MM.1S (cell line): Measurements from ENCODE around the gene PTPRA.

Source experiments
- DNase-seq: peaks from one replicate; pipeline ENCODE4 v3.0.0-alpha.2; 2015
- H2AFZ ChIP-seq: fragments of 300-600 bp; sonication (generic); 2 replicates; pipeline ENCODE4 v1.6.0; 2016; ENCODE audit warnings: antibody characterized with exemption, low read length
- H3F3A ChIP-seq: fragments of 300-600 bp; sonication (generic); 2 replicates; pipeline ENCODE4 v1.6.1; 2016; ENCODE audit warnings: mild to moderate bottlenecking, antibody characterized with exemption, low read length, moderate library complexity, mixed read lengths; ENCODE audit not compliant: insufficient read depth
- H3K27ac ChIP-seq: fragments of 300-600 bp; sonication (generic); 2 replicates; pipeline ENCODE4 v1.5.1; 2016; ENCODE audit warnings: mild to moderate bottlenecking, low read length
- H3K27me3 ChIP-seq: fragments of 300-600 bp; sonication (generic); replicated peaks from 2 replicates; pipeline ENCODE4 v1.6.0; 2016; ENCODE audit warnings: low read length; ENCODE audit not compliant: insufficient read depth
- H3K36me3 ChIP-seq: fragments of 300-600 bp; sonication (generic); replicated peaks from 2 replicates; pipeline ENCODE4 v1.6.1; 2016; ENCODE audit warnings: mild to moderate bottlenecking, low read length, mixed read lengths; ENCODE audit not compliant: insufficient read depth
- H3K4me1 ChIP-seq: fragments of 300-600 bp; sonication (generic); 2 replicates; pipeline ENCODE4 v1.6.1; 2016; ENCODE audit warnings: low read length, mixed read lengths
- H3K4me2 ChIP-seq: fragments of 300-600 bp; sonication (generic); 2 replicates; pipeline ENCODE4 v1.6.0; 2016; ENCODE audit warnings: low read depth, low read length
- H3K4me3 ChIP-seq: fragments of 300-600 bp; sonication (generic); 2 replicates; pipeline ENCODE4 v1.5.1; 2016; ENCODE audit warnings: low read length, mixed read lengths
- H3K79me2 ChIP-seq: fragments of 300-600 bp; sonication (generic); 2 replicates; pipeline ENCODE4 v1.6.1; 2016; ENCODE audit warnings: mixed run types, low read length, mixed read lengths
- H3K9ac ChIP-seq: fragments of 300-600 bp; sonication (generic); 2 replicates; pipeline ENCODE4 v1.6.1; 2016; ENCODE audit warnings: low read length, mixed read lengths
- H3K9me2 ChIP-seq: fragments of 300-600 bp; sonication (generic); replicated peaks from 2 replicates; pipeline ENCODE4 v1.6.1; 2016; ENCODE audit warnings: mild to moderate bottlenecking, low read length, mixed read lengths; ENCODE audit not compliant: insufficient read depth
- H3K9me3 ChIP-seq: fragments of 300-600 bp; sonication (generic); replicated peaks from 2 replicates; pipeline ENCODE4 v1.6.1; 2016; ENCODE audit warnings: mild to moderate bottlenecking, low read length, mixed read lengths; ENCODE audit not compliant: insufficient read depth
- H4K20me1 ChIP-seq: fragments of 300-600 bp; sonication (generic); 2 replicates; pipeline ENCODE4 v1.6.1; 2016; ENCODE audit warnings: mild to moderate bottlenecking, low read length, moderate library complexity, mixed read lengths; ENCODE audit not compliant: insufficient read depth
- CTCF ChIP-seq: fragments of 300-600 bp; sonication (generic); IDR thresholded peaks from 2 replicates; pipeline ENCODE4 v1.5.1; 2016; ENCODE audit warnings: antibody characterized with exemption, low read length, mixed read lengths
- EZH2 ChIP-seq: fragments of 300-600 bp; sonication (generic); optimal IDR thresholded peaks from 2 replicates; pipeline ENCODE3; 2017; ENCODE audit warnings: low read depth, mild to moderate bottlenecking, antibody characterized with exemption, low read length, mixed read lengths
- EZH2phosphoT487 ChIP-seq: fragments of 300-600 bp; sonication (generic); IDR thresholded peaks from 2 replicates; pipeline ENCODE4 v1.6.1; 2018; ENCODE audit warnings: antibody characterized with exemption, low read length

Gene PTPRA

DNA sequence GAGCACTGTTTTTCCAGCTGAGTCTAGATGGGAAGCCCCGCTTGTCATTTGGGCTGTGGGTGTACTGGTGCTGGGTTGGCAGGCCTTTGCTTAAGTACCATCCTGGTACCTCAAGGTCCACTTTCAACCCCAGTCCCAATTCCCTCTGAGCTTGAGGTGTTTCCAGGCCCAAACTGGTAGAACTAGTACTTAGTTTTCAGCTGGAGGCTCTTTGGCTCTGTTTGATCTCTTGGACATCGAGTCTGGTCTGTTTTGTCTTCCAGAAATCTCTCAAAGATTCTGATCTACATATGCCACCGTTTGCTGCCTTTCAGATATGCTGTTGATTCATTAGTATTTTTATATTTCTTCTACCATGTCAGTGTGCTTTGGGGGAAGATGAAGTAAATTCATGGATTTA lies 108.4 kb downstream of the PTPRA start:
- DNase-seq, result no peak
- no peaks in the 10 kb centered on the region for H3K36me3 ChIP-seq
- H3K9ac ChIP-seq, result no peak overlapping the region
- H4K20me1 ChIP-seq, result peaks cover 17% of the 10 kb centered on the region
- no peaks in the 10 kb centered on the region for H3K27me3 ChIP-seq
- TF ChIP-seq EZH2 (no peak), EZH2phosphoT487 (no peak), CTCF (no peak)
- peaks cover 19% of the 10 kb centered on the region for H3F3A ChIP-seq
- H3K9me3 ChIP-seq, result no peaks in the 10 kb centered on the region
- H3K27ac ChIP-seq, result no peak overlapping the region
- H3K9me2 ChIP-seq, result no peaks in the 10 kb centered on the region
- H3K4me1 ChIP-seq, result peaks cover 32% of the 10 kb centered on the region
- no peak overlapping the region for H2AFZ ChIP-seq
- H3K4me3 ChIP-seq, result no peak overlapping the region
- peaks cover 21% of the 10 kb centered on the region for H3K79me2 ChIP-seq
- no peak overlapping the region for H3K4me2 ChIP-seq

DNA sequence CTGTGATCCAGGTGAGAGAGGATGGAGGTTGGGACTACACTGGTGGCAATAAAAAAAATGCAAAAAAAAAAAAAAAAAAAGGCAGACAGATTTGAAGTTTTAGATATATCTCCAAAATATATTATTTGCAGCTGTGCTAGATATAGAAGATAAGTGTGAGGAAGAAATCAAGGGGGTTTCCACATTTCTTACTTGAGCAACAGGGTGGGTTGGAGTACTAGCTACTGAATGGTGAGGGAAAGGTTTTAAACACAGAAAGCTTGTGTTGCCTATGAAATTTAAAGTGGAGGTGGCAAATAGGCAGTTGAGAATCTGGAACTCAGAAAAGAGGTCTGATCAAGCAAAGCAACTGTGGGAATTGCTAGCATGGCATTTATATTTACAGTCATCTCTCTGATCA lies 110.2 kb downstream of the PTPRA start:
- no peaks in the 10 kb centered on the region for H3K9me2 ChIP-seq
- peaks cover under 1% of the 10 kb centered on the region; the same call in 1 of the 2 replicates for H3K36me3 ChIP-seq
- H3K4me2 ChIP-seq, result peak overlapping the region; percentile 50
- H3K27ac ChIP-seq, result peak overlapping the region; percentile 38; the same call in 1 of the 2 replicates
- peak overlapping the region; percentile 7; the same call in 1 of the 2 replicates for H3K9ac ChIP-seq
- H3K79me2 ChIP-seq, result peaks cover 21% of the 10 kb centered on the region
- no peaks in the 10 kb centered on the region for H3K9me3 ChIP-seq
- DNase-seq, result no peak
- H3F3A ChIP-seq, result peaks cover 10% of the 10 kb centered on the region
- H3K4me1 ChIP-seq, result peaks cover 23% of the 10 kb centered on the region
- no peaks in the 10 kb centered on the region for H3K27me3 ChIP-seq
- peaks cover 10% of the 10 kb centered on the region for H4K20me1 ChIP-seq
- no peak overlapping the region for H2AFZ ChIP-seq
- TF ChIP-seq CTCF, result no peak
- TF ChIP-seq EZH2, result no peak
- TF ChIP-seq EZH2phosphoT487, result no peak
- H3K4me3 ChIP-seq, result peak overlapping the region; percentile 22; the same call in 1 of the 2 replicates

- H3K79me2 ChIP-seq, result peaks cover 21% of the 10 kb centered on the region
- TF ChIP-seq CTCF (no peak), EZH2 (no peak), EZH2phosphoT487 (no peak)
- H3K4me2 ChIP-seq, result peak overlapping the region; percentile 50
- H3K9ac ChIP-seq, result peak overlapping the region; percentile 7; the same call in 1 of the 2 replicates
- peaks cover 4% of the 10 kb centered on the region; the same call in 1 of the 2 replicates for H3K36me3 ChIP-seq
- DNase-seq, result peak; percentile 55
- H3K9me3 ChIP-seq, result no peaks in the 10 kb centered on the region
- peaks cover 5% of the 10 kb centered on the region; the same call in 1 of the 2 replicates for H4K20me1 ChIP-seq
- no peak overlapping the region for H2AFZ ChIP-seq
- peak overlapping the region; percentile 22; the same call in 1 of the 2 replicates for H3K4me3 ChIP-seq
- peaks cover 10% of the 10 kb centered on the region; the same call in 1 of the 2 replicates for H3F3A ChIP-seq
- no peaks in the 10 kb centered on the region for H3K9me2 ChIP-seq
- peaks cover 17% of the 10 kb centered on the region for H3K4me1 ChIP-seq
- no peaks in the 10 kb centered on the region for H3K27me3 ChIP-seq
- H3K27ac ChIP-seq, result peak overlapping the region; percentile 38; the same call in 1 of the 2 replicates
Measured at GRCh38 chr20:2984028-2984501, 110.8 kb downstream of the PTPRA start.
